Mesodermal cell (in vitro differentiated cells): ENCODE data around the gene TLN1.

Source experiments
- H3K27ac ChIP-seq: 2 replicates; pipeline ENCODE4 v1.7.0; 2013; ENCODE audit warnings: mild to moderate bottlenecking, low read depth, low read length, moderate library complexity; ENCODE audit not compliant: severe bottlenecking
- H3K36me3 ChIP-seq: 2 replicates; pipeline ENCODE4 v1.7.1; 2013; ENCODE audit warnings: mild to moderate bottlenecking, low read length, moderate library complexity; ENCODE audit not compliant: control insufficient read depth, insufficient read depth
- H3K4me1 ChIP-seq: one replicate; pipeline ENCODE4 v1.7.1; 2013; ENCODE audit warnings: mild to moderate bottlenecking, low read length; ENCODE audit not compliant: insufficient read depth, control insufficient read depth, poor library complexity, severe bottlenecking
- H3K4me3 ChIP-seq: 2 replicates; pipeline ENCODE4 v1.7.0; 2013; ENCODE audit warnings: low read length, control low read depth, mild to moderate bottlenecking; ENCODE audit not compliant: insufficient read depth, poor library complexity, severe bottlenecking; ENCODE audit errors: extremely low read depth
- H3K9me3 ChIP-seq: 2 replicates; pipeline ENCODE4 v1.7.1; 2013; ENCODE audit warnings: mild to moderate bottlenecking, low read length, moderate library complexity; ENCODE audit not compliant: control insufficient read depth
- WGBS, 2 experiments: methylation state at CpG; one replicate each; pipeline ENCODE4 v1.1.5; 2013; ENCODE audit warnings: missing lambda C conversion rate in 2 of 2; ENCODE audit not compliant: insufficient coverage in 2 of 2; 5-methylcytosine and 5-hydroxymethylcytosine counted together

The TLN1 gene

DNA sequence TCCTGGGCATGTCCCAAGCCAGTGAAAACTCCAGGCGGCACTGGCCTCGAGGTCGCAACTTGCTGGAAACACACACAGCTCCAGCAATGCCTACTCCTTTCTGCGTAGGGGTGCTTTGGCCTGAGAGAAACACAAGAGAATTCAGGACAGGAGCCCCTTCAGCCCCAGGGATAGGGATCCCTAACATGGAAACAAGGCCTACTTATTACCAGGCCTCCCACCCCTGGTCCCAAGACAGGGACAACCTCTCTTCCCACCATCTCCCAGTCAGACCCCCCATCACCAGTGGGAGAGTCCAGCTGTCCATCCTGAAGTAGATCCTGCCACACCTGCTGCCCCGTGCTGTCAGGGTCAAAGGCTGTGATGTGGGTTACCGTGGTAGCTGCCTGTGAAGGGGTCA, 8.2 kb upstream of the TLN1 start:
- 93 to 100% methylated on average over 4 of the region's 6 CpGs for WGBS, 2 experiments
- peaks cover 19% of the 10 kb centered on the region for H3K4me1 ChIP-seq
- peaks cover 94% of the 10 kb centered on the region for H3K36me3 ChIP-seq
- H3K9me3 ChIP-seq: no peaks in the 10 kb centered on the region
- no peak overlapping the region for H3K27ac ChIP-seq
- H3K4me3 ChIP-seq: no peak overlapping the region

DNA sequence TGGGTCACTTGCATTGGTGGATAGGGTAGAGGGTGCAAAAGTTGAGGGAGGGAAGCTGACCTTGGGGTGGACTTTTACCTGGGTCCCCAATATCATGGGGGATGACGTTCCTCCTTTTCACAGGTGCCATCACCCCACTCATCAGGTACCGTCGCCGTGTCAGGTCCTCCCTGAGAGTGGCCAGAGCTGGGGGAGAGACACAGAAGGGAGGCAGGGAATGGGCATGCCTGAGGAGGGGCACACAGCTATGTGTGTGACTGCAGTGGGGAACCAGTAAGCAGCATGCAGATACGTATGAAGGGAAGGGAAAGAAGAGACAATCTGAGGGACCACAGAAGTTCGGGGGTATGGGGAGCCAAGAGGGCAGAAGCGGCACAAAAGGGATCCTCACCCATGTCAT, 6.9 kb upstream of the TLN1 start:
- Histone ChIP-seq H3K4me1 (peaks cover 14% of the 10 kb centered on the region), H3K9me3 (no peaks in the 10 kb centered on the region), H3K27ac (no peak overlapping the region), H3K4me3 (no peak overlapping the region), H3K36me3 (peaks cover 94% of the 10 kb centered on the region)
- 97 to 100% methylated on average over 3 to 4 of the region's 7 CpGs for WGBS, 2 experiments

DNA sequence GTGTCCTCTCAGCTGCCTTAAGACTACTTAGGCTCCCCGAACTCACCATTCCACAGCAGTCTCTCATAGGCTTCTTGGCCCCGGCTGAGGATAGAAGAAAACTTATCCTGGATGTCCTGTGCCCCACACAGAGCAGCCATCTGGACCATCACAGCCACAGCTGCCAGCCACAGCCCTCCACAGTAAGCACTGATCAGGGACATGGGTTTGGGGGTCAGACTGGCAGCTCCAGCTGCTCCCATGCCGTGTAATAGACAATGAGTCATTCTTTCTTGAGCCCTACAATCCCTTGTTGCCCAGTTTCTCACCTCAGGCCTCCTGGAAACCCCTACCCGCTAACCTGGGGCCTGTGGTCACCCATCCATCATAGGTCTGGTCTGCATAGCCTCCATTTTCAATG, 6.2 kb upstream of the TLN1 start:
- H3K9me3 ChIP-seq: no peaks in the 10 kb centered on the region
- 80 to 88% methylated on average over 3 of the region's 4 CpGs for WGBS, 2 experiments

DNA sequence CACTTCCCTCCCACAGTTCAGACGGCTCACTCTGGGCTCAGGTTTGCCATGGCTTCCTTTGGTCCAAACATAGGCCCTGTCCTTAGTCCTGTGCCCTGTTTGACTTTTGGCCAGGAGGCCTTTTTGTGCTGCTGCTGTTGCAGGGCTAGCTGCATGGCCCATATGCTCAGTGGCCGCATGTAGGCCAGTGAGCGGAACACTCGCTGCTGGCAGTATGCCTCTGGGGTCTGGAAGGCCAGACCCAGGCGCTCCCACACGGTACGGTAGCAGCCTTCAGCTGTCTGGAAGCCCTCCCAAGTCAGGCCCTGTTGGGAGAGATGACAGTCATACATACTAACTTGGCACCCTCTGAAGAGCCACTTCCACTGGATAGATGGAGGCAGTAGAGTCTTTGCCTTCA, 5.1 kb upstream of the TLN1 start:
- WGBS, 2 experiments: 94 to 95% methylated on average over 5 to 7 of the region's 7 CpGs
- Histone ChIP-seq H3K27ac (no peak overlapping the region), H3K36me3 (peaks cover 78% of the 10 kb centered on the region)

More for the DNA sequence above, 6.2 kb upstream of the TLN1 start:
- no peak overlapping the region for H3K4me3 ChIP-seq
- no peak overlapping the region for H3K27ac ChIP-seq
- peaks cover 20% of the 10 kb centered on the region for H3K4me1 ChIP-seq
- H3K36me3 ChIP-seq: peaks cover 89% of the 10 kb centered on the region

DNA sequence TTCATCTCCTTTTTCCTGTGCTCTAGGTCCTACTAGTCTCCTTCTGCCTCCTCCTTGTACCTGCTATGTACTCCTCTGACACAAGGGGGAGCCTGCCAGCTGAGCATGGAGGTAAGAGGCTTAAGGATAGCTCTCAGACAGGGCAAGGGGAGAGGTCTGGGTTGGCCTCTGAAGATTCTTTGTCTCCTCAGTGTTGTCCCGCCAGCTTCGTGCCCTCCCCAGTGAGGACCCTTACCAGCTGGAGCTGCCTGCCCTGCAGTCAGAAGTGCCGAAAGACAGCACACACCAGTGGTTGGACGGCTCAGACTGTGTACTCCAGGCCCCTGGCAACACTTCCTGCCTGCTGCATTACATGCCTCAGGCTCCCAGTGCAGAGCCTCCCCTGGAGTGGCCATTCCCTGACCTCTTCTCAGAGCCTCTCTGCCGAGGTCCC, 4.2 kb upstream of the TLN1 start:
- H3K27ac ChIP-seq: peak overlapping the region; percentile 75
- peaks cover 20% of the 10 kb centered on the region for H3K4me1 ChIP-seq
- peaks cover 70% of the 10 kb centered on the region for H3K36me3 ChIP-seq
- H3K4me3 ChIP-seq: no peak overlapping the region
- WGBS, 2 experiments: 51 to 62% methylated on average over 4 of the region's 5 CpGs
- H3K9me3 ChIP-seq: no peaks in the 10 kb centered on the region

More for the DNA sequence above, 5.1 kb upstream of the TLN1 start:
- Histone ChIP-seq H3K9me3 (no peaks in the 10 kb centered on the region), H3K4me1 (peaks cover 20% of the 10 kb centered on the region), H3K4me3 (no peak overlapping the region)

DNA sequence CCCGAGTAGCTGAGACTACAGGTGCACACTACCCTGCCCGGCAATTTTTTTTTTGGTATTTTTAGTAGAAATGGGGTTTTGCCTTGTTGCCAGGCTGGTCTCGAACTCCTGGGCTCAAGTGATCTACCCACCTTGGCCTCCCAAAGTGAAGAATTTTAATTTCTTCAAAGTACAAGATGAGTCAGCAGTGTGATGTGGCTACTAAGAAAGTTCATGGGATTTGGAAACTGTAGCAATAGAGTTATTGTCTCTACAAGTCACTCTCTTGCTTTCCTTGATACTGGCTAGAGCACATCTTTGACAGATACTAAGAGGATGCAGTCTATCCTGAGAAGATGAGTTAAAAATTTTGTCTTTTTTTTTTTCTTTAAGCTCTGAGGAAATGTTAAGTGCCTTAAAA, 2.1 kb upstream of the TLN1 start:
- Histone ChIP-seq H3K4me3 (peak overlapping the region; percentile 94), H3K27ac (no peak overlapping the region), H3K9me3 (no peaks in the 10 kb centered on the region), H3K4me1 (peaks cover 37% of the 10 kb centered on the region), H3K36me3 (peaks cover 49% of the 10 kb centered on the region)
- WGBS, 2 experiments: 100% methylated on average over 1 of the region's 3 CpGs; no CpG with 5 or more reads in 1 of the 2 experiments

DNA sequence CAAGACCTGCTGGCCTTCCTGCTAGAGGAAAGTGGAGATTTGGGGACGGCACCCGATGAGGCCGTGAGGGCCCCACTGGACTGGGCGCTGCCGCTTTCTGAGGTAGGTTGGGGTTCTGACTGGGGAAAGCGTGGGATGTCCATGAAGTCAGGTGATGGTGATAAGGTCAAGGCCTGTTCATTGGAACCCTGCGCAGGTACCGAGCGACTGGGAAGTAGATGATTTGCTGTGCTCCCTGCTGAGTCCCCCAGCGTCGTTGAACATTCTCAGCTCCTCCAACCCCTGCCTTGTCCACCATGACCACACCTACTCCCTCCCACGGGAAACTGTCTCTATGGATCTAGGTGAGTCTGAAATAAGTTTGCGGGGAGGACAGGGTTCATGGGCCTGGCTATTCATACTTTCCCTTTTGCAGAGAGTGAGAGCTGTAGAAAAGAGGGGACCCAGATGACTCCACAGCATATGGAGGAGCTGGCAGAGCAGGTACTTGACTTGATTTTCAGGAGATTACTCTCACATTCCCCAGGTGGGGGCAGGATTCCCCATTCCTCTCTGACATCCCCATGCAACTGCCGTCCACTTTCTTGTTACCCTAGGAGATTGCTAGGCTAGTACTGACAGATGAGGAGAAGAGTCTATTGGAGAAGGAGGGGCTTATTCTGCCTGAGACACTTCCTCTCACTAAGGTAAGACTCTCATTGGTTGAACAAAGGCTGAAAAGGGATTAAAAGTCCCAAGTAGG, 976 bp upstream of the TLN1 start:
- Histone ChIP-seq H3K27ac (peak overlapping the region; percentile 91), H3K9me3 (no peaks in the 10 kb centered on the region), H3K36me3 (peaks cover 38% of the 10 kb centered on the region), H3K4me1 (peaks cover 45% of the 10 kb centered on the region), H3K4me3 (peak overlapping the region; percentile 94)
- WGBS, 2 experiments: 0 to 2% methylated on average over 6 to 7 of the region's 14 CpGs

DNA sequence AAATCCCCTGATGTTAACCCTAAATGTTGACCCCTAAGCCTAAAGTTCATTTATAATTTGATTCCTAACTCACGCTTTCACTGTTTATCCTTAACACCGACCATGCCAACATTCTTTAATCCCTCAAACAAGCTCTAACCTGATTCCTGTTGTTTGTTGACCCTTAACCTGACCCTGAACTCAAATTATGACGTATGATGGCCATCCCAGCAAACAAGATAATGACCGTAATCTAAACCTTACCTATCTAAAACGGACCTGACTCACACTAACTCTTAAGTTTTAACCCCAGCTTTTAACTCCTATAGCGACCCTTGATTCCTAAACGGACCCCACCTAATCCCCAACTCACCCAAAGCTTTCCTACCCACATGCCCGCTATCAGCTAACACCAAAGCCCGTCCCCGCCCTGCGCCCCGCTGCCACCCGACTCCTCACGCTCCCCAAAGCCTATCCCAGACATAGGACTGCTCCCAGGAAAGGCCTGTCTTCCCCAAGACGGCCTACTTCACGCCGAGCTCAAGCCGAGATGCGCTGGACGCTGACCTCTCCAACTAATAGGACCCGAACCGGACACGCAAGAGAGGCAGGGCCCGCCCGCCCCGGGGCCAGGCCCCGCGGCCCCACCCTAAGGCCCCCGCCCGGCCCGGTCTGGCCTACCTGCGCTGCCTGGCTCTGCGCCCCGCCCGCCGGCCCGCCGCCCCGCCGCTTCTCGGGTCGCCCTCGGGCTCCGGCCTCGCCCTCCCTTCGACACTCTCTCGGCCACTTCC, 395 bp downstream of the TLN1 start:
- WGBS, 2 experiments: 0% methylated on average over 23 to 39 of the region's 47 CpGs
- peaks cover 55% of the 10 kb centered on the region for H3K4me1 ChIP-seq

DNA sequence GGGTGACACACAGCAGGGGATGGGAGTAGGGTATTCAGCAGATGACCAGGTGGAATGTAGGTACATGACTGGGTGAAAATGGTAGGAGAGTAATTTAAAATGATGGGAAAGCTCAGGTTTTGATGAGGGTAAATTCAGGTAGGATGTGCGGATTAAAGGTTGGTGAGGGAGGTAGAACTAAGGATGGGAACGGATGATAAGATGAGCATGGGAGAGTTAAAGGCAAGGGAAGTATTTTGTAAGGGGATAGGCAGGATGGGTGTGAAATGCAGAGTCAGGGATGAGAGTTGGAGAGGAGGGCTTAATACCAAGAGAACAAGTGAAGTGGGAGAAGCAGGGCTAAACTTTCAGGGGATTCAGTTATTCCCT, 1.5 kb downstream of the TLN1 start:
- H3K36me3 ChIP-seq: peaks cover 34% of the 10 kb centered on the region
- H3K9me3 ChIP-seq: no peaks in the 10 kb centered on the region
- H3K27ac ChIP-seq: no peak overlapping the region
- H3K4me3 ChIP-seq: peak overlapping the region; percentile 94
- WGBS, 2 experiments: 91 to 93% methylated on average over 2 of the region's 2 CpGs
- peaks cover 47% of the 10 kb centered on the region for H3K4me1 ChIP-seq

More for the DNA sequence above, 395 bp downstream of the TLN1 start:
- H3K4me3 ChIP-seq: peak overlapping the region; percentile 94
- peaks cover 30% of the 10 kb centered on the region for H3K36me3 ChIP-seq
- H3K27ac ChIP-seq: peak overlapping the region; percentile 91
- no peaks in the 10 kb centered on the region for H3K9me3 ChIP-seq

DNA sequence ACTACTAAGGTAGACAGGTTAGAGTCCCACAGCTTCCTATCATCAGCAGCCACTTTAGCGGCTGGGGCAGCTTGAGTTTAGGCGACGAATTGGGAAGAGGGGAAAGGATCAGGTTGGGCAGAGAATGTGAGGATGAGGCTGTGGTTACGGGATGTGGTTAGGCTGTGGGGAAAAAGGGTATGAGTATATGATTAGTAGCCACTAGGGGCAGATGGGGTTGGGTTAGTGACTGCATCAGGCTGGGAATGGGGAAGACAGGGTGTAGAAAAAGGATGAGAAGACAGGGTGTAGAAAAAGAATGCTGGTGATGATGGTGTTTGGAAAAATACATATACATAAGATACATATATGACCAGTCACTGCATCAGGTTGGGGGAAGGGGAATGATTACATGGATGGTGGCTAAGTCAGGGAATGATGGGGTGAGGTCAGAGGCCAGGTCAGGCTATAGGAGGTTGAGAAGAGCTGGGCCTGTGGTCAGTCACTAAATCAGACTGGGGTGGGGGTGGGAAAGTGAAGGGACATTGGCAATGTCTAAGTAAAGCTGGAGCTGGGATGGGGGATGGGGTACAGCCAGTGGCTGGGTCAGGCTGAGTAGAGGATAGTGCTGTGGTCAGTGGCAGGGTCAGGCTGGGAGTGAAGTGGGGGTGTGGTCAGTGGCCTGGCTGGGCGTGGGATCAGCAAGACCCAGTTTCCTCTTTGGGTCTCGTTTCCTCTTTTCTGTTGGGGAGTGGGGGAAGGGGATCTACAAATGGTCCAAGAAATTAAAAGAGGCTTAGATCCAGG, 2.1 kb downstream of the TLN1 start:
- H3K27ac ChIP-seq: peak overlapping the region; percentile 91
- H3K4me1 ChIP-seq: peaks cover 46% of the 10 kb centered on the region
- peaks cover 34% of the 10 kb centered on the region for H3K36me3 ChIP-seq
- WGBS, 2 experiments: 10 to 27% methylated on average over 5 to 6 of the region's 6 CpGs
- H3K4me3 ChIP-seq: peak overlapping the region; percentile 94
- H3K9me3 ChIP-seq: no peaks in the 10 kb centered on the region
